Activated CD4-positive, alpha-beta T cell treated with anti-CD3 and anti-CD28 coated beads, Interleukin-10, Interleukin-2, amounts not matched to agents 100 ng/mL and 50 ng/mL, durations not matched to agents 16 hours and 8 hours (primary cell): ENCODE results near the gene B4GALNT3.
"Not testable (repeated sequence)": the region's sequence is repeated elsewhere in the genome, so short reads cannot be mapped to it uniquely, and the experiment has no call there.

Experiments
- DNase-seq: peaks from one replicate; pipeline ENCODE4 v3.0.0-alpha.2; 2020

Gene B4GALNT3

GRCh38 chr12:459430-460258 lies at the start of gene B4GALNT3:
TSS of gene B4GALNT3 (plus strand) at chr12:459939. CDS start at chr12:460377, 438 bp downstream.
- peak; percentile 28 for DNase-seq

GRCh38 chr12:414859-415258 lies 44.9 kb upstream of the B4GALNT3 start:
- DNase-seq, result no peak

GRCh38 chr12:418432-418831 lies 41.3 kb upstream of the B4GALNT3 start:
- no peak for DNase-seq

- DNase-seq, result no peak
Measured at GRCh38 chr12:422526-422925, 37.2 kb upstream of the B4GALNT3 start.

GRCh38 chr12:435737-436136 lies 24.0 kb upstream of the B4GALNT3 start:
- not testable (repeated sequence) for DNase-seq

GRCh38 chr12:442235-442884 lies 17.4 kb upstream of the B4GALNT3 start:
- peak; percentile 42 for DNase-seq

- no peak for DNase-seq
Measured at GRCh38 chr12:447141-447540, 12.6 kb upstream of the B4GALNT3 start.

GRCh38 chr12:449203-449602 lies 10.5 kb upstream of the B4GALNT3 start:
- DNase-seq, result no peak

GRCh38 chr12:450438-450837 lies 9.3 kb upstream of the B4GALNT3 start:
- DNase-seq, result no peak

GRCh38 chr12:452667-453210 lies 7.0 kb upstream of the B4GALNT3 start:
- peak; percentile 86 for DNase-seq

- DNase-seq, result no peak
Measured at GRCh38 chr12:454833-455232, 4.9 kb upstream of the B4GALNT3 start.

GRCh38 chr12:455821-456220 lies 3.9 kb upstream of the B4GALNT3 start:
- DNase-seq, result no peak

GRCh38 chr12:457676-458075 lies 2.1 kb upstream of the B4GALNT3 start:
- DNase-seq, result peak; percentile 63

- DNase-seq, result no peak
Measured at GRCh38 chr12:459050-459429, 699 bp upstream of the B4GALNT3 start.

- peak; percentile 34 for DNase-seq
Measured at GRCh38 chr12:460261-461230, 807 bp downstream of the B4GALNT3 start.

GRCh38 chr12:461425-461824 lies 1.7 kb downstream of the B4GALNT3 start:
- no peak for DNase-seq

- no peak for DNase-seq
Measured at GRCh38 chr12:462936-463705, 3.4 kb downstream of the B4GALNT3 start.

GRCh38 chr12:464484-465267 lies 4.9 kb downstream of the B4GALNT3 start:
- no peak for DNase-seq

GRCh38 chr12:466039-466438 lies 6.3 kb downstream of the B4GALNT3 start:
- no peak for DNase-seq

GRCh38 chr12:466762-467161 lies 7.0 kb downstream of the B4GALNT3 start:
- no peak for DNase-seq

- DNase-seq, result no peak
Measured at GRCh38 chr12:467591-467990, 7.9 kb downstream of the B4GALNT3 start.
